ENCODE data around the gene MMP24. TPM values are rescaled to one million over a fixed set of nuclear protein-coding genes. Genes with fewer than 3 reads are reported as not detected.
A peak's percentile ranks its signal among the peaks of the same experiment; 100 is the strongest.
"Not testable (repeated sequence)": the region's sequence is repeated elsewhere in the genome, so short reads cannot be mapped to it uniquely, and the experiment has no call there.

The MMP24 gene
- total RNA-seq, 1 donor from 2014 or later: not detected

GRCh38 chr20:35243986-35244385 lies 17.5 kb downstream of the MMP24 start:
- H3K27ac Mint-ChIP-seq: no peak overlapping the region
- DNase-seq (no peak), ATAC-seq (ENCODE audit: low read depth) (no peak)
- H3K4me1 Mint-ChIP-seq: no peaks in the 10 kb centered on the region
- H3K9me3 Mint-ChIP-seq: no peaks in the 10 kb centered on the region
- no peak overlapping the region for H3K4me3 Mint-ChIP-seq
- no peaks in the 10 kb centered on the region for H3K36me3 Mint-ChIP-seq (ENCODE audit: low read depth)
- peaks cover 4% of the 10 kb centered on the region for H3K27me3 Mint-ChIP-seq
- POLR2A ChIA-PET: no interaction called here
- intact Hi-C loops (cut with micrococcal nuclease): no loop called here
- CTCF ChIA-PET: no interaction called here
- no peak for TF ChIP-seq CTCF (IDR thresholded peaks at IDR 0.05)

DNA sequence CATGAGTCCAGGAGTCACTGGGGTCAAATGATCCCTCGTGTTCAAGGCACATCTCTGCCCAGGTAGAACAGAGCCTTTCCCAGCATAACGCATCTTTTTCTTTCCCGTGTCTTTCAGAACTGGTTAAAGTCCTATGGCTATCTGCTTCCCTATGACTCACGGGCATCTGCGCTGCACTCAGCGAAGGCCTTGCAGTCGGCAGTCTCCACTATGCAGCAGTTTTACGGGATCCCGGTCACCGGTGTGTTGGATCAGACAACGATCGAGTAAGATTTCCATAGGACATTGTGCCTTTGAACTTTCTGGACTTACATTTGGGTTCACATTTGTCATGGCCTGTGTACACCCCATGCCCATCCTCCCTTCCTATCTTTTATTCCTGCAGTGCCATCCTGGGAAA lies 20.2 kb downstream of the MMP24 start:
- intact Hi-C loops (cut with micrococcal nuclease): no loop called here
- Mint-ChIP-seq H3K4me1 (peaks cover 15% of the 10 kb centered on the region), H3K27me3 (no peaks in the 10 kb centered on the region), H3K9me3 (no peaks in the 10 kb centered on the region), H3K36me3 (ENCODE audit: low read depth) (no peaks in the 10 kb centered on the region), H3K4me3 (no peak overlapping the region), H3K27ac (no peak overlapping the region)
- ATAC-seq (ENCODE audit: low read depth): no peak
- CTCF ChIA-PET: no interaction called here
- POLR2A ChIA-PET: no interaction called here
- no peak for TF ChIP-seq CTCF (IDR thresholded peaks at IDR 0.05)
- no peak for DNase-seq

- POLR2A ChIA-PET: interaction anchor here (0.7 kb wide), 1 partner anchor 116 kb away, joined by 10 read pairs; no protein-coding TSS in a partner anchor
- ATAC-seq (ENCODE audit: low read depth) (no peak), DNase-seq (no peak)
- no peak for TF ChIP-seq CTCF (IDR thresholded peaks at IDR 0.05)
- intact Hi-C loops (cut with micrococcal nuclease): no loop called here
- Mint-ChIP-seq H3K27me3 (no peaks in the 10 kb centered on the region), H3K4me1 (peaks cover 23% of the 10 kb centered on the region), H3K9me3 (no peaks in the 10 kb centered on the region), H3K27ac (no peak overlapping the region), H3K36me3 (ENCODE audit: low read depth) (no peaks in the 10 kb centered on the region), H3K4me3 (no peak overlapping the region)
- CTCF ChIA-PET: no interaction called here
Observed at GRCh38 chr20:35248641-35249475, 22.4 kb downstream of the MMP24 start.

DNA sequence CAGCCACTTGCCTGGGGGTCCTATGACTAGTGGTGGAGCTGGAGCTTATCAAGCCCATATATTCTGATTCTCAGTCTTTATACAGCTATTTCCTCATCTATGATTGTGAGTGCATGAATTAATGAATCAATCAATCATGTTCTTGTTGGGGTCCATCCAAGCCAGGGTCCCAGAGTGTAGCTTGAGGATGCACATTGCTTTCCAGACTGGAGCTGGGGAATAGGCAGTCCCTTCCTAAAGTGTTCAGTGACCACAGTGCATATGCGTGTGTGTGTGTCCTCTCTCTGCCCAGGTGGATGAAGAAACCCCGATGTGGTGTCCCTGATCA lies 25.1 kb downstream of the MMP24 start:
- peaks cover 8% of the 10 kb centered on the region for H3K36me3 Mint-ChIP-seq (ENCODE audit: low read depth)
- ATAC-seq (ENCODE audit: low read depth): no peak
- no peaks in the 10 kb centered on the region for H3K9me3 Mint-ChIP-seq
- CTCF ChIA-PET: no interaction called here
- intact Hi-C loops (cut with micrococcal nuclease): no loop called here
- DNase-seq: no peak
- POLR2A ChIA-PET: interaction anchor here (0.7 kb wide), 2 partner anchors 510 to 554 kb away, joined by 3 to 5 read pairs; no protein-coding TSS in a partner anchor
- no peak for TF ChIP-seq CTCF (IDR thresholded peaks at IDR 0.05)
- H3K27ac Mint-ChIP-seq: peak overlapping the region; percentile 43
- no peaks in the 10 kb centered on the region for H3K27me3 Mint-ChIP-seq
- H3K4me1 Mint-ChIP-seq: peaks cover 23% of the 10 kb centered on the region
- no peak overlapping the region for H3K4me3 Mint-ChIP-seq

- ATAC-seq (ENCODE audit: low read depth): peak; percentile 70
- H3K36me3 Mint-ChIP-seq (ENCODE audit: low read depth): peaks cover 12% of the 10 kb centered on the region
- CTCF ChIA-PET: no interaction called here
- intact Hi-C loops (cut with micrococcal nuclease): no loop called here
- peaks cover 23% of the 10 kb centered on the region for H3K4me1 Mint-ChIP-seq
- H3K9me3 Mint-ChIP-seq: no peaks in the 10 kb centered on the region
- no peak for TF ChIP-seq CTCF (IDR thresholded peaks at IDR 0.05)
- POLR2A ChIA-PET: no interaction called here
- no peaks in the 10 kb centered on the region for H3K27me3 Mint-ChIP-seq
- H3K27ac Mint-ChIP-seq: peak overlapping the region; percentile 61
- no peak for DNase-seq
- no peak overlapping the region for H3K4me3 Mint-ChIP-seq
Observed at GRCh38 chr20:35252037-35252461, 25.6 kb downstream of the MMP24 start.

DNA sequence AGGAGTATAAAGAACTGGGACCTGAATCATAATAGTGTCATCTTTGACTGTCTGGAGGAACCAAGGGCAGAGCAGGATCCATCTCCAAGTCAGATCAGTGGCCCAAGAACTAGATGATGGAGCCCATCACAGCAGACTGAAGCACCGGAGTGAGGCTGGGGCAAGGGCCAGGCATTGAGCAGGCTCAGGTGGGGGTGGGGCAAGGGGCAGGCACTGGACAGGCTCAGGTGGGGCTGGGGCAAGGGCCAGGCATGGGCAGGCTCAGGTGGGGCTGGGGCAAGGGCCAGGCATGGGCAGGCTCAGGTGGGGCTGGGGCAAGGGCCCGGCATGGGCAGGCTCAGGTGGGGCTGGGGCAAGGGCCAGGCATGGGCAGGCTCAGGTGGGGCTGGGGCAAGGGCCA lies 26.1 kb downstream of the MMP24 start:
- CTCF ChIA-PET; POLR2A ChIA-PET; intact Hi-C loops (cut with micrococcal nuclease); H3K4me3 Mint-ChIP-seq; H3K27me3 Mint-ChIP-seq; DNase-seq; H3K9me3 Mint-ChIP-seq; ATAC-seq (ENCODE audit: low read depth): not testable (repeated sequence)
- Mint-ChIP-seq H3K36me3 (ENCODE audit: low read depth) (peaks cover 15% of the 10 kb centered on the region), H3K4me1 (peaks cover 23% of the 10 kb centered on the region), H3K27ac (peak overlapping the region; percentile 61)
